ENCODE measurements around the gene SHROOM3. TPM values are rescaled to one million over a fixed set of nuclear protein-coding genes. Genes with fewer than 3 reads are reported as not detected.

Gene SHROOM3
- total RNA-seq, 2 donors from 2014 or later = 30.6 to 30.9 TPM

DNA sequence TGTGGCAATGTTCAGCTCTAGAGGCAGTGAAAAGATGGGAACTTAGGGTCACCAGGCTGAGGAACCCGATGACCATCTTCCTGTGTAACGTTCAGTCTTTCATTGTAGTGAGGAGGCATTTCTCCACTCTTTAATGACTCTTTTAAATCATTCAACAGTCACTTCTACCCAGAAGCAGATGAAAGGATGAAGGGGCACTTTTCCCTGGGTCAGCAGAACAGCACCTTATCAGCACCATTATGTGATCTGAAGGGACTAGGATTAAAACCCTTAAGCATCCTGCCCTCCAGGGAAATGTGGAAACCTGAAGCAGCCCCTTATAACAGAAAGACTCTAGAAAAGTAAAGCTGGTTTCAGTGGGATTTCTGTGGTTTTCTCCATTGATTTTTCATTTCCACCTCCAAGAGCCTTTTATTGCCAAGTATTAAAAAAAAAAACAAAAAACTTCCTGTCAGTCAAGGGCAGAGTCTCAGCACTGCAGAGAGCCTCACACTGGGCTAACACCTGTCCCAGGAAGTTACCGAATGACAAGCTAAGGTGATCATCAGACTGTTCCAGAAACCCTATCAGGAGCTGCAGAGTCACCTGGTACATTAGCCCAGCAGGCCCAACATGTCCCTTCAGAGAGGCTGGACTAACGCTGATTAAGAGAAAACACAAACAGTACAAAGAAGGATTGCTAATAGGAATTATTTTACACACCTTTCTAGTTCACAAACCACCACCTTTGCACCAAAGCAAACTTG lies 185.9 kb downstream of the SHROOM3 start:
- peaks cover 0 to 15% of the 10 kb centered on the region in 2 donors for H3K4me1 ChIP-seq
- no peaks in the 10 kb centered on the region for H3K9me3 ChIP-seq
- H3K27me3 ChIP-seq = no peaks in the 10 kb centered on the region
- TF ChIP-seq, protein P1, sequence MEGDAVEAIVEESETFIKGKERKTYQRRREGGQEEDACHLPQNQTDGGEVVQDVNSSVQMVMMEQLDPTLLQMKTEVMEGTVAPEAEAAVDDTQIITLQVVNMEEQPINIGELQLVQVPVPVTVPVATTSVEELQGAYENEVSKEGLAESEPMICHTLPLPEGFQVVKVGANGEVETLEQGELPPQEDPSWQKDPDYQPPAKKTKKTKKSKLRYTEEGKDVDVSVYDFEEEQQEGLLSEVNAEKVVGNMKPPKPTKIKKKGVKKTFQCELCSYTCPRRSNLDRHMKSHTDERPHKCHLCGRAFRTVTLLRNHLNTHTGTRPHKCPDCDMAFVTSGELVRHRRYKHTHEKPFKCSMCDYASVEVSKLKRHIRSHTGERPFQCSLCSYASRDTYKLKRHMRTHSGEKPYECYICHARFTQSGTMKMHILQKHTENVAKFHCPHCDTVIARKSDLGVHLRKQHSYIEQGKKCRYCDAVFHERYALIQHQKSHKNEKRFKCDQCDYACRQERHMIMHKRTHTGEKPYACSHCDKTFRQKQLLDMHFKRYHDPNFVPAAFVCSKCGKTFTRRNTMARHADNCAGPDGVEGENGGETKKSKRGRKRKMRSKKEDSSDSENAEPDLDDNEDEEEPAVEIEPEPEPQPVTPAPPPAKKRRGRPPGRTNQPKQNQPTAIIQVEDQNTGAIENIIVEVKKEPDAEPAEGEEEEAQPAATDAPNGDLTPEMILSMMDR (IDR thresholded peaks at IDR 0.05) = no peak
- no peaks in the 10 kb centered on the region for H3K36me3 ChIP-seq
- H3K27ac ChIP-seq = no peak overlapping the region
- no peak for DNase-seq (ENCODE audit: low spot score)
- H3K4me3 ChIP-seq = no peak overlapping the region

GRCh38 chr4:76622126-76622525 lies 187.1 kb downstream of the SHROOM3 start:
- no peak for DNase-seq (ENCODE audit: low spot score)
- no peaks in the 10 kb centered on the region for H3K36me3 ChIP-seq
- H3K4me1 ChIP-seq = peaks cover 0 to 15% of the 10 kb centered on the region in 2 donors
- no peak overlapping the region for H3K27ac ChIP-seq
- no peaks in the 10 kb centered on the region for H3K27me3 ChIP-seq
- TF ChIP-seq, protein P1 (IDR thresholded peaks at IDR 0.05) = no peak
- no peaks in the 10 kb centered on the region for H3K9me3 ChIP-seq
- no peak overlapping the region for H3K4me3 ChIP-seq

DNA sequence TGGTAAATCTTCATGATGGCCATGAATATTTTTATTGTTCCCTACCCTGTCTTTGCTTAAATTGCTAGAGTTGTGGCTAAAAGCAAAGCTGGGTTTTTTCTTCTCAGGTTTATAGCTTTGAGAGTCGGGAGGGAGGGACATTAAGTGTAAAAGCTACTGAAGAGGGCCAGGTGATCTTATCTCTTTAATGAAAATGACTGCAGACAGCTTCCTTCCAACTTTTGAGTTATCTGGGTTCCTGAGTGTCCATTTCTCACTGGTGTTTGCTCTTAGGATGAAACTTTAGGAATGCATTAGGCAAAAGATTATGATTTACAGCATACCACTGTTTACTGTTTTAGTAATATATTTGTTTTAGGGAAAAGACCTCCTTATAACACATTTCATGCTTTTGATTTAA lies 187.7 kb downstream of the SHROOM3 start:
- Histone ChIP-seq H3K4me1 (peaks cover 0 to 15% of the 10 kb centered on the region in 2 donors), H3K27ac (no peak overlapping the region), H3K4me3 (no peak overlapping the region), H3K27me3 (no peaks in the 10 kb centered on the region), H3K36me3 (no peaks in the 10 kb centered on the region), H3K9me3 (no peaks in the 10 kb centered on the region)
- TF ChIP-seq, protein P1 (IDR thresholded peaks at IDR 0.05) = no peak
- DNase-seq (ENCODE audit: low spot score) = no peak

- peaks cover 0 to 15% of the 10 kb centered on the region in 2 donors for H3K4me1 ChIP-seq
- TF ChIP-seq, protein P1 (IDR thresholded peaks at IDR 0.05) = no peak
- H3K9me3 ChIP-seq = no peaks in the 10 kb centered on the region
- H3K4me3 ChIP-seq = no peak overlapping the region
- DNase-seq (ENCODE audit: low spot score) = no peak
- peak overlapping the region; percentile 35 to 55 for H3K27ac ChIP-seq
- no peaks in the 10 kb centered on the region for H3K36me3 ChIP-seq
- H3K27me3 ChIP-seq = no peaks in the 10 kb centered on the region
Measured at GRCh38 chr4:76623217-76624045, 188.4 kb downstream of the SHROOM3 start.

DNA sequence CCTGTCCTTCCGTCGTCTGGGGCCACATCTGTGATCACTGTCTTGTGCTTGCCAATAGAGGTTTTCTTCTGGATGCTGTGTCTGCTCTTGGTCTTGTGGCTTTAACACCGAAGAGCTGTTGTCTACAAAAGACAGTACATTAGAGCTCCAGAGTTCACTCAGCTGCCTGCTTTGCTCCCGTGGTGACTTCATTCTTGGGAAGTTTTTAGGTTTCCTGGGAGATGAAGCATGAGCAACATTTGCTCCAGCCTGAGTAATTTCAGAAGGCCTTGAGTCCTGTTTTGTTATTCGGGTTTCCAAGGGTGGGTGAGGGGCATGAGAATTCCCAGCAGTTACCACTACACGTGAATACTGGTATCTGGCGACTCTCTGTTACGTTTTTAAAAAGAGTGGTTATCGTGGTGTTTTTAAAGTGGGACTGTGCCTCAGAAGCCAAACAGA lies 189.2 kb downstream of the SHROOM3 start:
- Histone ChIP-seq H3K36me3 (no peaks in the 10 kb centered on the region), H3K27ac (peak overlapping the region; percentile 35 to 55), H3K27me3 (no peaks in the 10 kb centered on the region), H3K4me1 (peaks cover 0 to 15% of the 10 kb centered on the region in 2 donors), H3K9me3 (no peaks in the 10 kb centered on the region), H3K4me3 (no peak overlapping the region)
- TF ChIP-seq, protein P1 (IDR thresholded peaks at IDR 0.05) = no peak
- DNase-seq (ENCODE audit: low spot score) = peak; percentile 67
